ENCODE data around the gene GASK1A. TPM values are rescaled to one million over a fixed set of nuclear protein-coding genes. Genes with fewer than 3 reads are reported as not detected.
A peak's percentile ranks its signal among the peaks of the same experiment; 100 is the strongest.

The GASK1A gene
- total and polyA plus RNA-seq, 2 of the 4 experiments (the other 2 are of a cell fraction): 0.18 to 0.19 TPM

- Histone ChIP-seq H3K9ac (ENCODE audit: low read depth, low read length) (no peak overlapping the region), H4K8ac (ENCODE audit: low read depth in 2 of 2, low read length in 2 of 2) (no peak overlapping the region), H2AFZ (replicated peaks; ENCODE audit: low read length, poor library complexity) (peak overlapping the region; percentile 51), H2BK5ac (ENCODE audit: low read depth, low read length, poor library complexity, severe bottlenecking) (no peak overlapping the region), H3K4ac (ENCODE audit: low read depth, low read length) (no peak overlapping the region), H4K20me1 (ENCODE audit: insufficient read depth, low read length) (no peaks in the 10 kb centered on the region), H3K9me3 (ENCODE audit: control insufficient read depth, insufficient read depth, low read length) (peaks cover 8% of the 10 kb centered on the region), H3K36me3 (ENCODE audit: control insufficient read depth, insufficient read depth, low read length) (no peaks in the 10 kb centered on the region), H3K4me2 (ENCODE audit: low read depth, low read length) (no peak overlapping the region), H2AK9ac (replicated peaks; ENCODE audit: low read depth, low read length, poor library complexity) (no peak overlapping the region), H3K9me1 (ENCODE audit: insufficient read depth, low read length) (no peaks in the 10 kb centered on the region), H3K27ac (ENCODE audit: insufficient read depth, low read length) (no peak overlapping the region), H2BK120ac (ENCODE audit: low read depth, low read length) (no peak overlapping the region), H3K18ac (ENCODE audit: low read depth, low read length) (no peak overlapping the region), H3K79me1 (ENCODE audit: low read depth in 1 of 2, low read length in 2 of 2) (no peaks in the 10 kb centered on the region), H3K23ac (ENCODE audit: low read depth, low read length) (no peak overlapping the region), H2BK20ac (ENCODE audit: low read depth, low read length) (no peak overlapping the region), H2BK15ac (ENCODE audit: low read depth, low read length) (no peak overlapping the region), H4K91ac (ENCODE audit: insufficient read depth, low read depth, low read length) (no peak overlapping the region), H3K4me1 (ENCODE audit: control insufficient read depth, insufficient read depth, low read length) (no peaks in the 10 kb centered on the region), H2AK5ac (ENCODE audit: low read depth, low read length) (no peak overlapping the region), H3K56ac (ENCODE audit: extremely low read depth, insufficient read depth, low read length) (no peak overlapping the region), H3K27me3 (ENCODE audit: control insufficient read depth, insufficient read depth, low read length) (peaks cover 40% of the 10 kb centered on the region), H4K5ac (ENCODE audit: low read depth, low read length) (no peak overlapping the region), H3K4me3 (ENCODE audit: insufficient read depth, low read depth, low read length) (no peak overlapping the region), H3K14ac (replicated peaks; ENCODE audit: low read depth, low read length) (no peak overlapping the region)
- DNase-seq (no peak), ATAC-seq (ENCODE audit: low read depth) (no peak)
- no TSS peak for BruUV-seq (replicated peaks)
- CTCF ChIA-PET: no interaction called here
- in situ Hi-C loops (cut with MboI; ENCODE audit: low sequenced_read_pairs) (no loop called here), intact Hi-C loops (cut with micrococcal nuclease) (no loop called here), dilution Hi-C loops (cut with HindIII; ENCODE audit: low sequenced_read_pairs, unreplicated experiment) (no loop called here)
- POLR2A ChIA-PET (ENCODE audit: unreplicated experiment): no interaction called here
- WGBS, 2 experiments (ENCODE audit: extremely low coverage in 2 of 2, insufficient read length in 1 of 2): no CpG with 5 or more reads among the region's 6 CpGs
- TF ChIP-seq RAD21 (IDR thresholded peaks at IDR 0.05; ENCODE audit: low read length): no peak
- TF ChIP-seq MXI1 (IDR thresholded peaks at IDR 0.05; ENCODE audit: borderline replicate concordance, low read depth, low read length): no peak
- no peak for TF ChIP-seq BHLHE40 (IDR thresholded peaks at IDR 0.05; ENCODE audit: low read depth, low read length)
- no peak for TF ChIP-seq FOS (IDR thresholded peaks at IDR 0.05; ENCODE audit: low read depth, low read length)
- TF ChIP-seq RCOR1 (IDR thresholded peaks at IDR 0.05; ENCODE audit: insufficient replicate concordance, low read length): no peak
- no peak for TF ChIP-seq RFX5 (IDR thresholded peaks at IDR 0.05; ENCODE audit: low read depth, low read length)
These were observed 1.8 kb downstream of the GASK1A start for GRCh38 chr3:42980909-42981308.

Measured in IMR-90 (cell line).